Psoas muscle (tissue), 8 donors: ENCODE results near the gene ZCCHC14. TPM values are rescaled to one million over a fixed set of nuclear protein-coding genes. Genes with fewer than 3 reads are reported as not detected.

ENCODE experiments used
- ATAC-seq, 4 donors: fragments of 200-7000 bp; cut with Tn5 transposase; one replicate each; pipeline ENCODE4 v1.9.1; 2020; ENCODE audit warnings: moderate library complexity in 3 of 4, mild to moderate bottlenecking in 2 of 4
- DNase-seq, 2 donors: peaks; one replicate each; pipeline ENCODE4 v3.0.0-alpha.2; 2020
- H3K27ac ChIP-seq: fragments of 200-600 bp; one replicate; pipeline ENCODE4 v1.8.0; 2022
- H3K27me3 ChIP-seq, 3 donors: fragments of 200-600 bp in 1 of 3; one replicate each; pipeline versions ENCODE4 v1.6.1 to v1.8.0; 2013 to 2022; ENCODE audit warnings: low read length in 2 of 3, mild to moderate bottlenecking in 2 of 3, moderate library complexity in 1 of 3; ENCODE audit not compliant: insufficient read depth in 3 of 3
- H3K36me3 ChIP-seq, 2 donors: fragments of 200-600 bp in 1 of 2; one replicate each; pipeline versions ENCODE4 v1.6.1 to v1.8.0; 2013 to 2022; ENCODE audit warnings: low read depth in 1 of 2, mild to moderate bottlenecking in 1 of 2, moderate library complexity in 1 of 2; ENCODE audit not compliant: insufficient read depth in 1 of 2
- H3K4me1 ChIP-seq: fragments of 200-600 bp; one replicate; pipeline ENCODE4 v1.8.0; 2022
- H3K4me3 ChIP-seq: fragments of 200-600 bp; one replicate; pipeline ENCODE4 v1.8.0; 2022; ENCODE audit warnings: mild to moderate bottlenecking
- H3K9me3 ChIP-seq: fragments of 200-600 bp; one replicate; pipeline ENCODE4 v1.8.0; 2022
- CTCF ChIP-seq: fragments of 200-600 bp; IDR thresholded peaks from one replicate; pipeline ENCODE4 v1.8.0; 2022; ENCODE audit warnings: antibody characterized with exemption
- WGBS, 3 donors: extraction: QIAGEN DNeasy Blood & Tissue Kit; methylation state at CpG; one replicate each; pipeline versions ENCODE4 v1.1.6 to v1.1.7; 2013; 5-methylcytosine and 5-hydroxymethylcytosine counted together
- intact Hi-C, 2 donors: fragments of 100-400 bp; cut with DNase I; formaldehyde crosslinking; loops; one replicate each; pipeline versions ENCODE4 v1.11.0 to v1.14.2; 2022
- polyA plus RNA-seq, 3 donors: library from polyadenylated mRNA; stranded (reverse); fragments of 200-250 nt; gene quantifications; one replicate each; pipeline ENCODE4 v1.2.3, GENCODE V29; 2013
- total RNA-seq, 4 donors: library from RNA; stranded (reverse); fragmentation: NEBNext Ultra II Directional in 2 of 4; extraction: Animal tissue kit (Norgen Biotek cat#: 25700) in 2 of 4; gene quantifications; one replicate each; pipeline versions ENCODE4 v1.2.1 to v1.2.4, GENCODE V29; 2021 to 2023
- donor health status: healthy with polysubstance abuse.
- donor health status: DM: no; HTN: no; CAD: no; lungs with moderate emphysema.
- donor health status: Bipolar disorder and iron deficiency.
- donor health status: healthy.
- donor health status: DM: yes; HTN: yes; CAD: no.
- donor health status: DM: no; HTN: no; CAD: no.
- donor health status: DM: no; HTN: no; CAD: no.
- donor health status: DM: yes; HTN: yes; CAD: no.

Gene ZCCHC14
- total and polyA plus RNA-seq, 7 donors, result 5.8 to 17.3 (median 14.6) TPM

GRCh38 chr16:87536795-87537142 lies 43.9 kb upstream of the ZCCHC14 start:
- no peaks in the 10 kb centered on the region for H3K36me3 ChIP-seq
- WGBS, 3 donors, result 58 to 66% (median 59%) methylated on average over 10 of the region's 10 CpGs
- no peak for TF ChIP-seq CTCF
- H3K27me3 ChIP-seq, result peaks cover 0 to 48% (median 15%) of the 10 kb centered on the region in 3 donors
- no peak for ATAC-seq
- H3K27ac ChIP-seq, result no peak overlapping the region
- intact Hi-C loops, result no loop called here
- DNase-seq, result no peak
- no peak overlapping the region for H3K4me3 ChIP-seq
- peaks cover 9% of the 10 kb centered on the region for H3K9me3 ChIP-seq
- no peaks in the 10 kb centered on the region for H3K4me1 ChIP-seq

GRCh38 chr16:87535855-87536794 lies 43.3 kb upstream of the ZCCHC14 start:
- 65 to 68% (median 67%) methylated on average over 13 of the region's 13 CpGs for WGBS, 3 donors
- no peak for TF ChIP-seq CTCF
- no peaks in the 10 kb centered on the region for H3K36me3 ChIP-seq
- H3K27me3 ChIP-seq, result peaks cover 0 to 41% (median 14%) of the 10 kb centered on the region in 3 donors
- peaks cover 9% of the 10 kb centered on the region for H3K9me3 ChIP-seq
- no peak overlapping the region for H3K4me3 ChIP-seq
- ATAC-seq, result no peak
- H3K4me1 ChIP-seq, result no peaks in the 10 kb centered on the region
- intact Hi-C loops, result no loop called here
- no peak overlapping the region for H3K27ac ChIP-seq
- DNase-seq, result no peak

GRCh38 chr16:87535457-87535854 lies 42.6 kb upstream of the ZCCHC14 start:
- intact Hi-C loops, result no loop called here
- TF ChIP-seq CTCF, result no peak
- ATAC-seq, result no peak
- WGBS, 3 donors, result 44 to 50% (median 48%) methylated on average over 3 of the region's 3 CpGs
- H3K4me1 ChIP-seq, result no peaks in the 10 kb centered on the region
- peaks cover 0 to 35% (median 9%) of the 10 kb centered on the region in 3 donors for H3K27me3 ChIP-seq
- H3K4me3 ChIP-seq, result no peak overlapping the region
- H3K36me3 ChIP-seq, result no peaks in the 10 kb centered on the region
- no peak for DNase-seq
- peaks cover 9% of the 10 kb centered on the region for H3K9me3 ChIP-seq
- no peak overlapping the region for H3K27ac ChIP-seq

- ATAC-seq, result no peak
- intact Hi-C loops, result no loop called here
Measured at GRCh38 chr16:87534751-87535150, 41.9 kb upstream of the ZCCHC14 start.

More at GRCh38 chr16:87534751-87535150, 41.9 kb upstream of the ZCCHC14 start:
- H3K9me3 ChIP-seq, result peaks cover 16% of the 10 kb centered on the region
- no peak for TF ChIP-seq CTCF
- no peaks in the 10 kb centered on the region for H3K4me1 ChIP-seq
- 89 to 92% (median 91%) methylated on average over 9 of the region's 9 CpGs for WGBS, 3 donors
- no peak overlapping the region for H3K27ac ChIP-seq
- H3K4me3 ChIP-seq, result no peak overlapping the region
- H3K36me3 ChIP-seq, result no peaks in the 10 kb centered on the region
- no peak for DNase-seq
- peaks cover 0 to 28% (median 4%) of the 10 kb centered on the region in 3 donors for H3K27me3 ChIP-seq
